ENCODE data around the gene KHDC1L. TPM values are rescaled to one million over a fixed set of nuclear protein-coding genes. Genes with fewer than 3 reads are reported as not detected.

KHDC1L gene
- total RNA-seq, 4 donors from 2014 or later = not detected

GRCh38 chr6:73177221-73177944, 47.9 kb downstream of the KHDC1L start:
- Histone ChIP-seq H3K4me3 (no peak overlapping the region), H3K4me1 (peaks cover 0 to 4% (median 0%) of the 10 kb centered on the region in 4 donors), H3K9me3 (no peaks in the 10 kb centered on the region), H3K27me3 (no peaks in the 10 kb centered on the region), H3K36me3 (no peaks in the 10 kb centered on the region), H3K27ac (no peak overlapping the region)
- DNase-seq = no peak
- intact Hi-C loops (cut with DNase I; ENCODE audit: low total_unique reads) (no loop called here), in situ Hi-C loops (cut with MboI; ENCODE audit: low pct_ligation_motif_present in 1 of 4, low pct_unique_long_range_greater_than_20kb in 1 of 4, low sequenced_read_pairs in 3 of 4) (no loop called here)
- TF ChIP-seq EP300 (IDR thresholded peaks at IDR 0.05; ENCODE audit: low read depth) (no peak), POLR2A (IDR thresholded peaks at IDR 0.05) (no peak), CTCF (IDR thresholded peaks at IDR 0.05) (no peak)
- WGBS, 2 donors (ENCODE audit: low coverage in 1 of 2) = 78 to 81% methylated on average over 5 of the region's 5 CpGs

- TF ChIP-seq CTCF (IDR thresholded peaks at IDR 0.05) (no peak), EP300 (IDR thresholded peaks at IDR 0.05; ENCODE audit: low read depth) (no peak), POLR2A (IDR thresholded peaks at IDR 0.05) (no peak), POLR2AphosphoS5 (IDR thresholded peaks at IDR 0.05) (no peak)
- Histone ChIP-seq H3K27me3 (no peaks in the 10 kb centered on the region), H3K27ac (no peak overlapping the region), H3K36me3 (no peaks in the 10 kb centered on the region), H3K4me3 (no peak overlapping the region), H3K4me1 (peaks cover 0 to 4% (median 0%) of the 10 kb centered on the region in 4 donors), H3K9me3 (no peaks in the 10 kb centered on the region)
- intact Hi-C loops (cut with DNase I; ENCODE audit: low total_unique reads) = no loop called here
- in situ Hi-C loops (cut with MboI; ENCODE audit: low pct_ligation_motif_present in 1 of 4, low pct_unique_long_range_greater_than_20kb in 1 of 4, low sequenced_read_pairs in 3 of 4) = no loop called here
- WGBS, 2 donors (ENCODE audit: low coverage in 1 of 2) = 79 to 100% methylated on average over 1 to 6 of the region's 6 CpGs
- DNase-seq = no peak
Measured at GRCh38 chr6:73176057-73176456, 49.2 kb downstream of the KHDC1L start.

GRCh38 chr6:73174646-73175045, 50.6 kb downstream of the KHDC1L start:
- DNase-seq = no peak
- in situ Hi-C loops (cut with MboI; ENCODE audit: low pct_ligation_motif_present in 1 of 4, low pct_unique_long_range_greater_than_20kb in 1 of 4, low sequenced_read_pairs in 3 of 4) = no loop called here
- Histone ChIP-seq H3K9me3 (no peaks in the 10 kb centered on the region), H3K27me3 (no peaks in the 10 kb centered on the region), H3K36me3 (no peaks in the 10 kb centered on the region), H3K4me3 (no peak overlapping the region), H3K4me1 (no peaks in the 10 kb centered on the region), H3K27ac (no peak overlapping the region)
- WGBS, 2 donors (ENCODE audit: low coverage in 1 of 2) = 83 to 87% methylated on average over 4 of the region's 4 CpGs
- intact Hi-C loops (cut with DNase I; ENCODE audit: low total_unique reads) = no loop called here
- TF ChIP-seq EP300 (IDR thresholded peaks at IDR 0.05; ENCODE audit: low read depth) (no peak), POLR2AphosphoS5 (IDR thresholded peaks at IDR 0.05) (no peak), CTCF (IDR thresholded peaks at IDR 0.05) (no peak), POLR2A (IDR thresholded peaks at IDR 0.05) (no peak)

Other genes starting within 250 kb of the KHDC1L start
- 1 to 10 TPM in 2 of 4 donors, not detected in 2; 1.1 to 2.1 TPM for gene KHDC1, start 37.7 kb upstream of the KHDC1L start, total RNA-seq
- gene DPPA5, start 128.8 kb upstream of the KHDC1L start, total RNA-seq = not detected
- not detected for gene KHDC3L, start 137.2 kb upstream of the KHDC1L start, total RNA-seq
- not detected for gene OOEP, start 144.4 kb upstream of the KHDC1L start, total RNA-seq
- 1 to 10 TPM in 2 of 4 donors, not detected in 2; 1.2 to 2.6 TPM for gene DDX43, start 169.3 kb upstream of the KHDC1L start, total RNA-seq
- 10 to 100 TPM in 1 of 4 donors, 1 to 10 TPM in 3; 1.8 to 11.2 (median 4.0) TPM for gene CGAS, start 226.8 kb upstream of the KHDC1L start, total RNA-seq
- gene MTO1, start 236.2 kb upstream of the KHDC1L start, total RNA-seq = 10 to 100 TPM in 3 of 4 donors, 1 to 10 TPM in 1; 9.6 to 27.7 (median 22.2) TPM